ENCODE results near the gene FAM163B.

FAM163B gene

DNA sequence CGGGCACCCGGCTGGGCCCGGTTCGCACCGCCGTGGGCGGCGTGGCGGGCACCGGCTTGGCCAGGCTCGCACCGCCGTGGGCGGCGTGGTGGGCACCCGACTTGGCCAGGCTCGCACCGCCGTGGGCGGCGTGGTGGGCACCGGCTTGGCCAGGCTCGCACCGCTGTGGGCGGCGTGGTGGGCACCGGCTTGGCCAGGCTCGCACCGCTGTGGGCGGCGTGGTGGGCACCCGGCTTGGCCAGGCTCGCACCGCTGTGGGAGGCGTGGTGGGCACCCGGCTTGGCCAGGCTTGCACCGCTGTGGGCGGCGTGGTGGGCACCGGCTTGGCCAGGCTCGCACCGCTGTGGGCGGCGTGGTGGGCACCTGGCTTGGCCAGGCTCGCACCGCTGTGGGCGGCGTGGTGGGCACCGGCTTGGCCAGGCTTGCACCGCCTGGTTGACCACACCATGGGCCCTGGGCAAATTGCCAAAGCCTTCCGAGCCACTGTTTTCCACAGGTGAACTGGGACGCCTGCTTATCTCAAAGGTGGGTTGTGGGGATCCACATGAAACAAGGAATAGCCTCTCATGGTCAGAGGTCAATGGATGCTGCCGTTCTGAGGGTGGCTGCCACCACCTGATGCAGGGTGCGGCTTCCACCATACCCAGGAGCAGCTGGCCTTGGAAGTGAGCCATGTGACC lies 46.4 kb downstream of the FAM163B start:
- no peak overlapping the region for H3K4me3 ChIP-seq (ENCODE audit: low read length)
- TF ChIP-seq CTCF (IDR thresholded peaks at IDR 0.05; ENCODE audit: insufficient read depth, low read depth, low read length, missing control alignments) = no peak
- DNase-seq (ENCODE audit: low read depth) = no peak

- TF ChIP-seq CTCF (IDR thresholded peaks at IDR 0.05; ENCODE audit: insufficient read depth, low read depth, low read length, missing control alignments) = no peak
Observed at GRCh38 chr9:133561976-133562554, 47.1 kb downstream of the FAM163B start.

GRCh38 chr9:133560944-133561343 lies 48.2 kb downstream of the FAM163B start:
- TF ChIP-seq CTCF (IDR thresholded peaks at IDR 0.05; ENCODE audit: insufficient read depth, low read depth, low read length, missing control alignments) = no peak
- no peak overlapping the region for H3K4me3 ChIP-seq (ENCODE audit: low read length)

More at GRCh38 chr9:133561976-133562554, 47.1 kb downstream of the FAM163B start:
- DNase-seq (ENCODE audit: low read depth) = no peak
- no peak overlapping the region for H3K4me3 ChIP-seq (ENCODE audit: low read length)

DNA sequence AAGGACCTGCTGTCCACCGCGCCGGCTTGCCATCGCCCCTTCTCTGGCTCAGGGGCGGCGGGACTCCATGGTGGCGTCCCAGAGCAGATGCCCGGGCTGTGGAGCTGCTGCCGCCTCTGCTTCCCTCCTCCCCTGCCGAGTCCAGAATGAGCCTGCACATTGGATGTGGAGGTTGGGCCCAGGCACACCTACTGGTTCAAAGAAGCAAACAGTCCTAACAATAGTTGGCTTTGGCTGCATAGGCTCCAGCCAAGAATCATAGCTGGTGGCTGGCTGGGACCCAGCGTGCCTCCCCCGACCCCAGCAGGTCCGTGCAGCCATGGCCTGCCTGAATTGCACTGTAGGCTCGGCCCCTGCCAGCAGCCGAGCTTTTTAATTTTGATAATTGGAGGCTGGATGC lies 48.9 kb downstream of the FAM163B start:
- no peak for DNase-seq (ENCODE audit: low read depth)
- no peak for TF ChIP-seq CTCF (IDR thresholded peaks at IDR 0.05; ENCODE audit: insufficient read depth, low read depth, low read length, missing control alignments)

More at GRCh38 chr9:133560944-133561343, 48.2 kb downstream of the FAM163B start:
- no peak for DNase-seq (ENCODE audit: low read depth)

GRCh38 chr9:133558191-133559126 lies 50.7 kb downstream of the FAM163B start:
- TF ChIP-seq CTCF (IDR thresholded peaks at IDR 0.05; ENCODE audit: insufficient read depth, low read depth, low read length, missing control alignments) = no peak
- H3K4me3 ChIP-seq (ENCODE audit: low read length) = no peak overlapping the region
- peak; percentile 45 for DNase-seq (ENCODE audit: low read depth)

More for the DNA sequence above, 48.9 kb downstream of the FAM163B start:
- no peak overlapping the region for H3K4me3 ChIP-seq (ENCODE audit: low read length)

GRCh38 chr9:133557581-133557980 lies 51.6 kb downstream of the FAM163B start:
- TF ChIP-seq CTCF (IDR thresholded peaks at IDR 0.05; ENCODE audit: insufficient read depth, low read depth, low read length, missing control alignments) = no peak
- DNase-seq (ENCODE audit: low read depth) = no peak
- no peak overlapping the region for H3K4me3 ChIP-seq (ENCODE audit: low read length)

All from epithelial cell of esophagus (primary cell).